BJ (cell line): ENCODE results near the gene TSHZ2. TPM values are rescaled to one million over a fixed set of nuclear protein-coding genes. Genes with fewer than 3 reads are reported as not detected.

Experiments
- CTCF ChIA-PET: fragments of 350-600 bp; formaldehyde crosslinking; extraction: SDS; loops from one replicate; lab custom pipeline; 2021; ENCODE audit warnings: antibody characterized with exemption, inconsistent platforms; lab: Yijun Ruan, JAX
- POLR2A ChIA-PET: fragments of 300-600 bp; sonication (Branson Sonifier 250); formaldehyde crosslinking; extraction: SDS; loops from one replicate; lab custom pipeline; 2021; ENCODE audit warnings: antibody characterized with exemption; lab: Charles Lee
- DNase-seq: peaks from one replicate; pipeline ENCODE4 v3.0.0-alpha.2; 2011; ENCODE audit warnings: low read depth
- H3K27me3 ChIP-seq: 2 replicates; pipeline ENCODE4 v1.6.0; 2011; ENCODE audit warnings: low read length; ENCODE audit not compliant: control insufficient read depth, insufficient read depth
- H3K36me3 ChIP-seq: 2 replicates; pipeline ENCODE4 v1.5.1; 2011; ENCODE audit warnings: low read length; ENCODE audit not compliant: control insufficient read depth, insufficient read depth
- H3K4me3 ChIP-seq: 2 replicates; pipeline ENCODE4 v1.5.1; 2011; ENCODE audit warnings: low read depth, mild to moderate bottlenecking, control low read depth, low read length
- CTCF ChIP-seq: IDR thresholded peaks from 2 replicates; pipeline ENCODE4 v1.5.1; 2011; ENCODE audit warnings: low read depth, mild to moderate bottlenecking, control low read depth, inconsistent platforms, low read length, moderate library complexity; ENCODE audit not compliant: insufficient read depth
- polyA plus RNA-seq: library from polyadenylated mRNA; depleted of rRNA; stranded (reverse); fragments of >200 nt; gene quantifications from 2 replicates; pipeline ENCODE4 v1.2.3, GENCODE V29; 2011

The TSHZ2 gene
- polyA plus RNA-seq, 1 experiment: not detected

- Histone ChIP-seq H3K36me3 (no peaks in the 10 kb centered on the region), H3K27me3 (no peaks in the 10 kb centered on the region), H3K4me3 (no peak overlapping the region)
- CTCF ChIA-PET: no interaction called here
- no peak for TF ChIP-seq CTCF
- POLR2A ChIA-PET: no interaction called here
- no peak for DNase-seq
Measured at GRCh38 chr20:53510262-53510661, 538.1 kb downstream of the TSHZ2 start.

DNA sequence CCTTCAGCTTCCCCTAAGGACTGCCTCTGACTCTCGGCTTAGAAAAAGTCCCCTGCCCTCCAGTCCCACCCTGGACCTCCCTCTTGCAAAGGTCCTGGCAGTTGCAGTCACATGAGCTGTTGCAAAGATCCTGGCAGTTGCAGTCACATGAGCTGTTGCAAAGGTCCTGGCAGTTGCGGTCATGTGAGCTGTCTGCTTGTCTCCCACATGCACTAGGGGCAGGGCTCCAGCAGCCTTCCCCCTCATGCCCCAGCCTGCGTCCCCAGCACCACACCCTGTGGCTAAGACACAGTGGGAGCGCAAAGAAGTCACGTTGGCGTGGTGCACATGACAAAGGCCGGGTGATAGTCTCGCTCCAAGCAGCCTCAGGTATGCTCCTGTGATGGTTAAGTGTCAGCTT lies 538.5 kb downstream of the TSHZ2 start:
- POLR2A ChIA-PET: no interaction called here

GRCh38 chr20:53512076-53512475 lies 539.9 kb downstream of the TSHZ2 start:
- ChIA-PET POLR2A (no interaction called here), CTCF (no interaction called here)
- TF ChIP-seq CTCF: no peak
- DNase-seq: no peak
- no peaks in the 10 kb centered on the region for H3K36me3 ChIP-seq
- no peak overlapping the region for H3K4me3 ChIP-seq
- no peaks in the 10 kb centered on the region for H3K27me3 ChIP-seq

More for the DNA sequence above, 538.5 kb downstream of the TSHZ2 start:
- no peak for TF ChIP-seq CTCF
- H3K4me3 ChIP-seq: no peak overlapping the region
- CTCF ChIA-PET: no interaction called here
- H3K36me3 ChIP-seq: no peaks in the 10 kb centered on the region
- no peaks in the 10 kb centered on the region for H3K27me3 ChIP-seq
- no peak for DNase-seq

- no peak for DNase-seq
- no peak overlapping the region for H3K4me3 ChIP-seq
- TF ChIP-seq CTCF: no peak
- no peaks in the 10 kb centered on the region for H3K27me3 ChIP-seq
- POLR2A ChIA-PET: no interaction called here
- no peaks in the 10 kb centered on the region for H3K36me3 ChIP-seq
- CTCF ChIA-PET: no interaction called here
Measured at GRCh38 chr20:53513168-53513488, 541.0 kb downstream of the TSHZ2 start.

DNA sequence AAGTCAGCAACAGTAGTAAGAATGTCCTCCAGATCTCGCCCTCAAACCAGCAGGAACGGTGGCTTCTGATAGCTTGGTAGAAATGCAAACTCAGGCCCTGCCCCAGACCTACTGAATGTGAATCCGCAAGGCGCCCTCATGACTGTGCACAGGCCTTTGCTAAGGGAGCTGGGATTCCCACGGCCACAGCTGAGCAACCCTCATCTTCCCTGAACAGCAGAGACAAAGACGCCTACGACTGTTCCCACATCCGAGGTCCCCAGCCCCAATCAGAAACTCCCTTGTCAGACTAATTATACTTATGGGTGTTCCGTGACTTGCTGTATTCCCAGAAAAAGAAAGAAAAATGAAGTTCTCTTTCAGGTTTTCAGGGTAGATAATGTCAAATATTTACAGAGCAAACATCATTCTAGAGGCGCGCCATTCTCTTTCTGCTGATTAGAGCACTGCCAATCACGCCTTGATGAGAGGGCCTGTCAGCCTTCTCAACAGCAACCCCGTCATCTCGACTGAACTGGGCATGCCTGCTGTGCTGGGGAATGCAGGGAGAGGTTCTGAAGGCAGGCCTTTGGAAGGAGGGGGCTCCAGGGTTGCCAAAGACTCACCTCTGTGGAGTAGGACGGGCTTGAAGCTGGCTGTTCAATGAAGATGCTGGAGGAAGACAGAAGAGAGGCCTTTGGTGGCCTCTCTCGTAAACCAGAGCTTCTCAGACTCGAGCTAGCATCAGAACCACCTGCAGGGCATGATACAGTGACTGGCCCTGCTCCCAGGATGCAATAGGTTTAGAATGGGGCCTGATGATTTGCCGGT lies 541.5 kb downstream of the TSHZ2 start:
- ChIA-PET POLR2A (no interaction called here), CTCF (interaction anchor here (0.6 kb wide), 1 partner anchor 298 kb away, joined by 3 read pairs; no protein-coding TSS in a partner anchor)
- H3K27me3 ChIP-seq: no peaks in the 10 kb centered on the region
- H3K36me3 ChIP-seq: no peaks in the 10 kb centered on the region
- no peak for TF ChIP-seq CTCF
- no peak overlapping the region for H3K4me3 ChIP-seq
- no peak for DNase-seq
